Measurements from ENCODE around the gene TTC28. TPM values are rescaled to one million over a fixed set of nuclear protein-coding genes. Genes with fewer than 3 reads are reported as not detected.

Gene TTC28
- total and polyA plus RNA-seq, 2 donors (not counting 3 experiments of a cell fraction or from before 2014, with no cell fraction given): 16.5 to 51.1 TPM

- TF ChIP-seq MAX (IDR thresholded peaks at IDR 0.05; ENCODE audit: insufficient read depth, insufficient read length) (no peak), POLR2A (IDR thresholded peaks at IDR 0.05; ENCODE audit: low read depth, low read length) (no peak), POLR2AphosphoS5 (IDR thresholded peaks at IDR 0.05; ENCODE audit: insufficient read depth, low read depth, low read length) (no peak), CTCF (IDR thresholded peaks at IDR 0.05; ENCODE audit: extremely low read depth in 1 of 2, insufficient read depth in 1 of 2, low read depth in 1 of 2, low read length in 2 of 2) (no peak), GATA2 (IDR thresholded peaks at IDR 0.05; ENCODE audit: insufficient read depth, insufficient read length, low read depth, low read length) (no peak), MYC (IDR thresholded peaks at IDR 0.05; ENCODE audit: low read depth, low read length) (no peak), JUN (IDR thresholded peaks at IDR 0.05; ENCODE audit: borderline replicate concordance, insufficient read depth, insufficient read length, low read depth) (no peak), EZH2 (IDR thresholded peaks at IDR 0.05; ENCODE audit: borderline replicate concordance, low read depth, low read length, severe bottlenecking) (no peak), FOS (IDR thresholded peaks at IDR 0.05; ENCODE audit: borderline replicate concordance, insufficient read depth, low read length) (no peak)
- dilution Hi-C loops (cut with MboI; ENCODE audit: extremely low pct_ligation_motif_present, low sequenced_read_pairs): no loop called here
- no peaks in the 10 kb centered on the region for H3K9me1 ChIP-seq (replicated peaks; ENCODE audit: control insufficient read depth, extremely low read depth, insufficient read depth, low read length)
- no peak overlapping the region for H2AFZ ChIP-seq (ENCODE audit: low read depth, low read length)
- no peaks in the 10 kb centered on the region for H3K27me3 ChIP-seq (ENCODE audit: control insufficient read depth in 2 of 2, insufficient read depth in 2 of 2, low read length in 2 of 2)
- H3K27ac ChIP-seq (ENCODE audit: insufficient read depth, low read depth, low read length): no peak overlapping the region
- DNase-seq (ENCODE audit: low read depth, low spot score) (no peak), FAIRE-seq (no peak)
- peaks cover 0 to 10% of the 10 kb centered on the region in 2 experiments for H3K36me3 ChIP-seq (ENCODE audit: control insufficient read depth in 2 of 2, extremely low read depth in 1 of 2, insufficient read depth in 2 of 2, low read length in 2 of 2)
- BruUV-seq (replicated peaks): no TSS peak
- intact Hi-C loops (cut with micrococcal nuclease): loop anchor here (5.0 kb wide), 1 partner anchor 103 kb away; no protein-coding TSS in a partner anchor
- no peak overlapping the region for H3K4me2 ChIP-seq (ENCODE audit: insufficient read depth, low read length)
- no peaks in the 10 kb centered on the region for H3K9me3 ChIP-seq (replicated peaks; ENCODE audit: control insufficient read depth, insufficient read depth, low read length)
- peaks cover 3% of the 10 kb centered on the region for H3K4me1 ChIP-seq (ENCODE audit: control insufficient read depth, extremely low read depth, insufficient read depth, low read length)
- H3K9ac ChIP-seq (replicated peaks; ENCODE audit: extremely low read depth, insufficient read depth, low read length): no peak overlapping the region
- H3K79me2 ChIP-seq (ENCODE audit: control insufficient read depth, insufficient read depth, low read length): no peaks in the 10 kb centered on the region
- ChIA-PET POLR2A (no interaction called here), CTCF (interaction anchor here (1.0 to 2.2 kb wide), 9 partner anchors 7 to 108 kb away, joined by 3 to 11 read pairs (median 6); partner anchors contain the start of gene PITPNB)
- no peaks in the 10 kb centered on the region for H4K20me1 ChIP-seq (replicated peaks; ENCODE audit: control insufficient read depth, extremely low read depth, insufficient read depth, low read length)
- H3K4me3 ChIP-seq (replicated peaks in 1 of 3; ENCODE audit: insufficient read depth in 1 of 3, low read depth in 1 of 3, low read length in 3 of 3): no peak overlapping the region
Observed at GRCh38 chr22:27989758-27990450, 689.7 kb downstream of the TTC28 start.

Measured in endothelial cell of umbilical vein (primary cell).